NCI-H510A (cell line): ENCODE results near the gene RIPOR3.

Experiments
- DNase-seq: peaks from one replicate; lab custom pipeline; 2025; lab: John Stamatoyannopoulos, UW

Gene RIPOR3, protein sequence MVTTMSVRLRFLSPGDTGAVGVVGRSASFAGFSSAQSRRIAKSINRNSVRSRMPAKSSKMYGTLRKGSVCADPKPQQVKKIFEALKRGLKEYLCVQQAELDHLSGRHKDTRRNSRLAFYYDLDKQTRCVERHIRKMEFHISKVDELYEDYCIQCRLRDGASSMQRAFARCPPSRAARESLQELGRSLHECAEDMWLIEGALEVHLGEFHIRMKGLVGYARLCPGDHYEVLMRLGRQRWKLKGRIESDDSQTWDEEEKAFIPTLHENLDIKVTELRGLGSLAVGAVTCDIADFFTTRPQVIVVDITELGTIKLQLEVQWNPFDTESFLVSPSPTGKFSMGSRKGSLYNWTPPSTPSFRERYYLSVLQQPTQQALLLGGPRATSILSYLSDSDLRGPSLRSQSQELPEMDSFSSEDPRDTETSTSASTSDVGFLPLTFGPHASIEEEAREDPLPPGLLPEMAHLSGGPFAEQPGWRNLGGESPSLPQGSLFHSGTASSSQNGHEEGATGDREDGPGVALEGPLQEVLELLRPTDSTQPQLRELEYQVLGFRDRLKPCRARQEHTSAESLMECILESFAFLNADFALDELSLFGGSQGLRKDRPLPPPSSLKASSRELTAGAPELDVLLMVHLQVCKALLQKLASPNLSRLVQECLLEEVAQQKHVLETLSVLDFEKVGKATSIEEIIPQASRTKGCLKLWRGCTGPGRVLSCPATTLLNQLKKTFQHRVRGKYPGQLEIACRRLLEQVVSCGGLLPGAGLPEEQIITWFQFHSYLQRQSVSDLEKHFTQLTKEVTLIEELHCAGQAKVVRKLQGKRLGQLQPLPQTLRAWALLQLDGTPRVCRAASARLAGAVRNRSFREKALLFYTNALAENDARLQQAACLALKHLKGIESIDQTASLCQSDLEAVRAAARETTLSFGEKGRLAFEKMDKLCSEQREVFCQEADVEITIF

DNA sequence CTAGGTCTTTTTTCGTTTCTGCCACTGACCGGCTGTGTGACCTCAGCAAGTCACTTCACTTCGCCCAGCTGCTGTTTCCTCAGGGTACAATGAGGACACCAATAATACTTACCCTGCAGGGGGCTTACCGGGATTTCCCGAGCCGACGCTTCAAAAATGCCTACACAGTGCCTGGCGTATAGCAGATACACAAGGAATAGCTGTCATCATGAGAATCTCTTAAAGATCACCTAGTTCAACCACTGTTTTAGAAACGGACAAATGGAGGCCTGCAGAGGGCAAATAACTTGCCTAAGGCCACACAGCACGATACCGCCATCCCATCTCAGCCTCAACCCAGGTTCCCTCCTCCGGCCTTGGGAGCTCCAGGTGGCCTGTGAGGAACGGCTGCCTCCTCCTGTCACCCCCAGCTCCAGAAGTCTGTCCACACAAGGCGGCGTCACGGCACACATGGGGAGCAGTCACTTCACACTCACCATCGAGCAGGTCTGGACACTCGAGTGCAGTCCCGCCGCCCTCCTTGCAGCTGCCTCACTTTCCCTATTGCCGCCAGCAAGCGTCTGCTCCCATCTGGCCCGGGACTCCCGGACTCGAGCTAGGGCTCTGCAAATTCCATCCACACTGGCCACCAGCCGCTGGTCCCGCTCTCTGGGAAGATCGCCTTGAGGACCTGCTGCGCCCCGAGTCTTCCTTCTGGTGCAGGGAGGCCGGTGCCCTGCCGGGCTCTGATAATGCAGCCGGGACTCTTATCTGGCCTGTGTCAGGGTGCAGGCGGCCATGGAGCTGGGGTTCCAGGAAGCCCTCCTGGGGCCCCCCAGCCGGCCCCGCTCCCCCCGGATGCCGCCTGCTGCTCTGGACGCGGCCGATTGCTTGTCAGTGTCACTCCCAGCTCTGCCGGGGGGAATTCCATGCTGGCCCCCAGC is at the start of gene RIPOR3:
TSS of gene RIPOR3 (minus strand) at position 893 of the 923 bp plus-strand sequence. CDS start at position 479, 414 bp downstream.
- no peak for DNase-seq

DNA sequence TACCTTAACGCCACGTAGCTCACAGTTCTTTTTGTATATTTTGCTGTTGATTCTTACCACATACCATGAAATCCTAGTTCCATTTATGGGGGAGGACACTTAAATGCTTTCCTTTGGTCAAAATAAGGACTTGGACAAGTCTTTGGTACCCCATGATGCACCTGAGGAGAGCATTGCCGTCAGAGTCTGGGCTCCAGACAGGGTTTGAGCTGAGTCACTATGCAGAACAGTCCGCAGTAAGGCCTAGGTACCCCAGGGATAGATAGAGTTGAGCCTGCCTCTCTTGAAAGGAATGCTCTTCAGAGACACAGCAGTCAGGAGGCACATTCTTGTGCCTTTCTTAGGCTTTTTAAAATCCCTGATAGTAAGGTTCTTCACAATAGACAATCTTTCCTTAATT is 46.0 kb upstream of the RIPOR3 start:
- no peak for DNase-seq

DNA sequence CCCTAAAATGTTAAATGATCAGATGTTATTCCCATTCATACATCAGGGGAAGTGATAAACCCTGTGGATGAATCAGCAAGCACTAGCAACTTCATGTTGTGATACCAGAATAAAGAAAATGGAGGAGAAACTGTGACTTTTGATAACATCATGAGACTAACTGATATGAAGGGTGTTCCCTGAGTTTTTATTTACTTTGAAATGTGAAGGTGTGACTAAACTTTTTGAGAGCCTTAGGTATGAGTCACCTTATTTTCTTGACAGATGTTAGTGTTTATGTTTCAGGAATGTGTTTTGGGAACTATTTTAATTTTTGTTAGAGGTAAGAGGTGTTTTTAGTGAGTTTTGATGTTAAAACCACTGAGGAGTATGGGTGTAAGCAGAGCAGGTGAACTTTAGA is 44.5 kb upstream of the RIPOR3 start:
- no peak for DNase-seq

DNA sequence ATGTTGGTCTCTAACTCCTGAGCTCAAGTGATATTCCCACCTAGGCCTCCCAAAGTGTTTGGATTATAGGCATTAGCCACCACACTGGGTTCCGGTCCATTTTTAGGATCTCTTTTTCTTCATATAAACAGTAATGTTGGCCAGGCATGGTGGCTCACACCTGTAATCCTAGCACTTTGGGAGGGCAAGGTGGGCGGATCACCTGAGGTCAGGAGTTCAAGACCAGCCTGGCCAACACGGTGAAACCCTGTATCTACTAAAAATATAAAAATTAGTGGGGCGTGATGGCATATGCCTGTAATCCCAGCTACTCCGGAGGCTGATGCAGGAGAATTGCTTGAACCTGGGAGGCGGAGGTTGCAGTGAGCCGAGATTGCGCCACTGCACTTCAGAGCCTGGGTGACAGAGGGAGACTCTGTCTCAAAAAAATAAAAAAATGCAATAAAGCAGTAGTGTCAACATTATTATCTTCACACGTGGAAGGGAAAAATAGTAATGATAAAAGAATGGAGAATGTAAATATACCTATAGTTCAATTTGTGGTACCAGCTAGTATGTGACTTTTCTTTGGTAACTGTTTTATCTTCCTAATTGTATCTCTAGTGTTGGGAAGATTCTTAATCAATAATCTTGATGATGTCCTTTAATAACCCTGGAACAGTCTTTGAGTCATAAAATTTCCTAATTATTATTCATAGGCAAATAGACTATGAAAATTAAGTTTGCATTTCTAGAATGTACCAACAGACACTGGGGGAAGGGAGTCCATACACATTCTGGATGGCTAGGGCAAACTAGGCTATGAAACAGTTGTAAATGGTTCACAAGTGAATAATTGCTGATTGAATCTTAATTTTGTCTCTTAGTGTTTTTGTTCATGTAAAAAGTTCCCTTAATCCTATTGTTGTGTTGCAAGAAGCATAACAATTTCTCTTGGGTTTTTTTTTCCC is 43.7 kb upstream of the RIPOR3 start:
- no peak for DNase-seq

DNA sequence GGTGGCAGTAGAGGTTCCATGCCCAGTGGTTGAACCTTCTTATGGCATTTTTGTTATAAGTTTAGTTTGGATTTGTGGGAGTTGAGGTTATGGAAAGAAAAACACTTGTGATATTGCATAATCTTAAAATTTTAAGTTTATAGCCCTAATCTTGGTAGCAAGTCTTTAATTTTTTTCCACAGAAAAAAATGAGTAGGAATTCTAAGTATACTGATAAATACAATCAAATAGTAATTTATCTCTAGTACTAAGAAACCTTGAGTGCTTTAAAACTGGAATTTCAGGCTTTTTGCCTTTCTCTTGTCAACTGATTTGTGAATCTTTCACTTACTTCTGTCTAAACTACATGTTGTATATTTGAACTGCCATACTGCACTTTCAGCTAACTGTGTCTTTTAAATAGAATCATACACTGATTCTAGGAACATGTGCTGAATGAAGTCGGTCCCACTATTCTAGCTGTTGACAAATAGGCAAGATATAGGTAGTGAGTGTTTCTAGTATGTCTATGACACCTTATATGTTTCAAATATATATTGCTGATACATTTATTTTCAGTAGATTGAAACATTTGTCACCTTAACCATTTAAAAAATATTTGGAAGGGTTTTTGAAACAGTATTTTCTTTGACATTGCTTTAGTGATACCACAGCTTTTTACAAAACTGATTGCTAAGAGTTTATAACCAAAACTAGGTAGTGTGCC is 42.5 kb upstream of the RIPOR3 start:
- DNase-seq: no peak

DNA sequence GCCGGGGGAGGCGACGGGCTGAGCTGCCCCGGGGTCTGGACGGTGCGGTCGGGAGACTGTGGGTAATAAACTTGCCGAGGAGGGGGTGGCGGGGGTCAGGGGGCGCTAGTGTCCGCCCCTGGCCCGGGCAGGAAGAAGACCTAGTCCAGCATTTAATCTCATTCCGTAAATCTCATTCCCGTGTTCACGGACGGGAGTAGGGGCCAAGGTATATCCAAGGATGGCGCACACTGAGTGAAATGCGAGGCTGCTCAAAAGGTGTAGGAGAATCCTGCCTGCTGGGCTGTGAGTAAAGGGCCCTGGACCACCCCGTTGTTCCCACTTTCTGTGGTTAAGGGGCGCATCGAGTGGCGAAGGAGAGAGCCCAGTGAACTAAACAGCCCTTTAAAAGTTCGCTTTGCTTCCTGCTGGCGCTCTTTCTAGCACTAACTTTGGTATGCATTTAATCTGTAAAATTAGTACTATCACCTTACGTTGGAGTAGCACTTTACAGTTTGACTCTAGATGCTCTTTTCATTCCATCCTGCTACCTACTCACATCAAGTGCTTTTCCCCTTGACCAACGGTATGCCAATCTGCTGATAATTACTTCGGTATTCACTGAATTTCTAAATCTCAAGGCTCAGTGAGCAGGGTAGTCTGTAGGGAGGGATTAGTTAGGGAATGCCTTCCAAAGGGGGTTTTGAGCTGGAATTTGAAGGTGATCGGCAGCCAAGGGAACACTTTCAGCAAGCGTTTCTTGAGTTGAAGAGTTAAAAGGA is 40.8 kb upstream of the RIPOR3 start:
- DNase-seq: no peak

DNA sequence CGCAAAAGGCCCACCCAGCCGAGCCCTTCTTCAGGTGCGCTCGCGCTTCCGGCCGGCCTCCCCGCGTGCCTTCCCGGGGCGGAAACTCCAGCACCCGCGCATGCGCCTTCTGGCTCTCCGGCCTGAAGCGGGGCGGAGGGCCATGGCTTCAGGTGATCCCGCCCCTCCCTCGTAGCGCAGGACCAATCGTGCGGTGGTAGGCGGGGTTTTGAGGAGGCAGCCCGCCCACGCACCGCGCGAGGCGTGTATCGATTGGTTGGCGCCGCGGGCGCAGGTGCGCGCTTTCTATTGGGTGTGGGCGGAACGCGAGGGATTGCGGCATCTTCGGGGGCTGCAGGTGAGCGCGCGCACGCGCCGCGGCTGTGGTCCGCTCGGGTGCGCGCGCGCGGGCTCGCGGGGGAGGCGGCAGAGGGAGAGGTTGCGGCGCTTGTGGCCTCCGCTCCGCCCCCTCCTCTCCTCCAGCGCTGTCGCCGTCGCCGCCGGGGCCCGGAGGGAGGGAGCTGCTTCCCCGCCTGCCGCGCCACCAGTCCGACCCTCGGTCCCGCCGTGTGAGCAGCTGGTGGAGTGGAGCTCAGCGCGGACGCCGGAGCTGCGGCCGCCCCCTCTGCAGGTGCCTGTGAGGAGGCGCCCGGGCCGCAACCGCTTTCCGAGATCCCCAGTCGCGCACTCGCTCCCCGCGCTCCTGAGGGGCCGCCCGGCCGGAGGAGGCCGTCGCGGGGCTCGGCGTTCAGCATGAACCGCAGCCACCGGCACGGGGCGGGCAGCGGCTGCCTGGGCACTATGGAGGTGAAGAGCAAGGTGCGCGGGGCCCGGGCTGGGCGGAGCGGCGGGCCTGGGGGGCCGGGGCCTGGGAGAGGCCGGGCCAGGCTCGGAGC is 40.0 kb upstream of the RIPOR3 start, which contains the start of gene PARD6B:
TSS of gene PARD6B (plus strand) at position 526 of the 875 bp plus-strand sequence. CDS start at position 733, 207 bp downstream.
- peak; percentile 99 for DNase-seq

DNA sequence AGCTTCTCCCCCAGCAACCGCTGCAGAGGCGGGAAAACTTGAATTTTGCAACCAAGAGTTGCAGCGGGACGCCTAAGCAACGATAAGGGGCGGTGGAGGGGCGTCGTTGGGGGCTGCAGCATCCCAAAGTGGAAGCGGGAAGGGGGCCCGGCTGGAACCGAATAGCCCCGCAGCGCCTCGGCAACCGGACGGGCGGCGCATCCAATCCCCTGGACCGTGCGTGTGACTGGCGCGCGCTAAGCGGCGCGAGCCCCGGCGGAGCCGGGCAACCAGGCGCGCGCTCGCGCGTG is 39.4 kb upstream of the RIPOR3 start:
- no peak for DNase-seq

DNA sequence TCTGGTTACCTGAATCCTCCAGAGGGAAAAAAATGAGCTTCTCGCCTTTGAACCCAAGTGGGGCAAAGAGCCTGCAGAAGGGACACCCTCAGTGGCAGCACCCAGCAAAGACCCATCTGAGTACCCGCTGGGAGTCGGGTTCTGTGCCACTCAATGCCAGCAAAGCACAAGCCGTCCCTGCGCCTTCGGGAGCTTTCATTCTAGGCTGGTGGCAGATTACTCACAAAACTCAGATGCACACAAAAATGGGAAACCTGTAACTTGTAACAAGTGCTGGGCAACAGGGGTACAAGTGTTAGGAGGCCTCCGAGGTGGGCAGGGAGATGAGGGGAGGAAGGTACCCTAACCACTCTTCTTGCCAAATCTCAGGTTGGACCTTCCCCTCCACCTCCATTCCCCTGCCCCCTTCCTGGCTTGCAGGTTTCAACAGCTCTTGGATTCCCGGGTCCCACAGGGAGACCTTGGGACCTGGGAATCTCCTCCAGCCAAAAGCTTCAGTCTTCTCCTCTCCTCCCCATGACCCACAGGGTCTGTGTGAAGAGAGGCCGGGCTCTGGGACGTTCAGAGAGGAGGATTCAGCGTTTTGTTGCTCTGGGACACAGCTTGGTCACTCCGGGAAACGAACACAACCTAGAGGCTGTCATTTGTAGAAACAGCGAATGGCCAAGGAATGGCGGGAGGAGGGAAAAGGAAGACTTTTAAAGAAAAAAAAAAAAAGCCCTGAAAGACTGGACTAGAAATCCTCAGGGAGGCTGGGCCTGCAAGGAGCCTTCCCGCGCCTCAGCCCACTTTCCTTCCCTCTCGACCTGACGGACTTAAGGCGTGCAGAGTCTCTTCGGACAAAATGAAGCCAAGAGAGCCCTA is 38.8 kb upstream of the RIPOR3 start:
- no peak for DNase-seq

DNA sequence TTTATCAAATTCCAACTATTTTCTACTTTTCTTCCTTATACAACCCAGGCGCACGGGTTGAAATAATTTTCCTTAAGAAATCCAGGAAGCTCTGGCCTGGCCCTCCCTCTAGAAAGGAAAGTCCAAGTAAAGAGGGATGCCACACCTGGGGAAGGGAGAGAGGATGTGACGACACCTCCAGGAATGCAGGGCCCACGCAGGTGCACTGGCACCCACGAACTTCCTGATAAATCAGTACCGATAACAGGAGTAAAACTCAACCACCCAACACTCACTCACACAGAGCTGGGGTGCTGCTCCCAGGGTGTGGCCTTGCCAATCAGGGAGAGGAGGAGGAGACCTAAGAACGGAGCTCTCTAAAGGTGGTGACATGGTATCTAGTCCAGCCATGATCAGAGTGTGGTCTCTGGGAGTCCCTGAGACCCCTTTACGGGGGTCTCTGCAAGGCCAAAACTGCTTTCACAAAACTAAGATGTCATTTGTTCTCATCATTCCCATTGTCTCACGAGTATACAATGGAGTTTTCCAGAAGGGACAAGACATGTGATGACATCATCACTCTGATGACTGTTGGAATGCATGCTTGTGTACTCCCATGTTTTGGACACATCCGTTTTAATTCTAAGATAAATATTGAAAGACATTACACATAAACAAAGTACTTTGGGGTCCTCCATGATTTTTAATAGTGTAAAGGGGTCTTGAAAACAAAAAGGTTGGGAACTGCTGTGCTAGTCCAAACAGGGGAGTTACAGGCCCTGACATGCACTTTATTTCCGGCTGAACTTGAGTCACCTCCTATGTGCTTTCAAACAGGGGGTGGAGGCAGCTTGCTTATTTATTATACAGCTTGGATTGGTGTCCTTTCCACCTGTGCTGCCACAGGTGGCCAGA is 37.9 kb upstream of the RIPOR3 start:
- peak; percentile 34 for DNase-seq

DNA sequence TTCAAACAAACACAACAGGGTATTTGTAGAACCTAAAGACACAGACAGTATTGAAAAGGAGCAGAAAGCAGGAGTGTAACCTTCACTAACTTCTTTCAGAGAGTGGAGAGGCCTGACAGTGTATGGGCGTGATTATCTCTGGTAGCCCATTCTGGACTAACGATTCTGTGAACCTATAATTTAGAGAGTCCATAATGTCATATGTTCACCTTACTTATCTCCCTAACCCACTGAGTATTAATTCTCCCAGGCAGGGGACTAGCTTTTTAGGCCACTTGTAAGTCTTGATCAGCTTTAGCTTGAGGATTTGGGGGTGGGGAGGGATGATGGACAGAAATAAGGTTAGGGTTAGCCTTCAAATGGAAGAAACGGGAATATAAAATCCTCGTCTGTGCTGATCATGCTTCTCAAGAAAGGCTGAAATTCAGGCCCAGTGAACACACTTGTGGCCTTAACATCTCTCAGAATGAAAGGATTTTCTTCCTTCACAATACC is 37.2 kb upstream of the RIPOR3 start:
- no peak for DNase-seq

DNA sequence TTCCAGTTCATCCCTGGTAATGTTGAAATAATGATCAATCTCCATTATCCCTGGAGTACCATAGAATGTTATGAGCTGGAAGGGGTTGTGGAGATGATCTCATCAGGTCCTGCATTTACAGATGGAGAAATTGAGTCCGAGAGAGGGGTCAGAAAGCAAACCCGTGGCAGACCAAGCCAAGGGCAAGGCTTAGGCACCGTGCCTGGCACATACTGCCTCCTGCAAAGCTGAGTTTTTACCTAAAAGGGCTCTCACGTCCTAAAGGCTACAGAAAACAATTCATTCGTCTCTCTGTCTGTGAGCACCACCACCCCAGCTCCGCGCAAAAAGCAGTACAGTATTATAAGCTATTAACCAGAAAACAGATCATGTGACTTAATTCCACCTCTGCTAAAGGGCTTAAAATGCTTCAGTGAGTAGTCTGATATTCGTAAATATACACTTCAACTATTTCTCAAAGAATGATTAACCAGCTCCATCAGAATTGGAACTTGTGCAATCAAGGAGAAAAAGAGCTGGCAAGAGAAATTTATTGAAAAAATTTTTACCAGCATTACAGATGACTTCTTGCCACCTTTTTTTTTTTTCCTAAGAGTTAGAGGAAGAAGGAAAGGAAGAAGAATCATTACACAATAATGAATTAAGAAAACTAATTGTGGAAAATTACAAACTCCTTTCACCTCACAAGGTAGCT is 36.6 kb upstream of the RIPOR3 start:
- DNase-seq: no peak

DNA sequence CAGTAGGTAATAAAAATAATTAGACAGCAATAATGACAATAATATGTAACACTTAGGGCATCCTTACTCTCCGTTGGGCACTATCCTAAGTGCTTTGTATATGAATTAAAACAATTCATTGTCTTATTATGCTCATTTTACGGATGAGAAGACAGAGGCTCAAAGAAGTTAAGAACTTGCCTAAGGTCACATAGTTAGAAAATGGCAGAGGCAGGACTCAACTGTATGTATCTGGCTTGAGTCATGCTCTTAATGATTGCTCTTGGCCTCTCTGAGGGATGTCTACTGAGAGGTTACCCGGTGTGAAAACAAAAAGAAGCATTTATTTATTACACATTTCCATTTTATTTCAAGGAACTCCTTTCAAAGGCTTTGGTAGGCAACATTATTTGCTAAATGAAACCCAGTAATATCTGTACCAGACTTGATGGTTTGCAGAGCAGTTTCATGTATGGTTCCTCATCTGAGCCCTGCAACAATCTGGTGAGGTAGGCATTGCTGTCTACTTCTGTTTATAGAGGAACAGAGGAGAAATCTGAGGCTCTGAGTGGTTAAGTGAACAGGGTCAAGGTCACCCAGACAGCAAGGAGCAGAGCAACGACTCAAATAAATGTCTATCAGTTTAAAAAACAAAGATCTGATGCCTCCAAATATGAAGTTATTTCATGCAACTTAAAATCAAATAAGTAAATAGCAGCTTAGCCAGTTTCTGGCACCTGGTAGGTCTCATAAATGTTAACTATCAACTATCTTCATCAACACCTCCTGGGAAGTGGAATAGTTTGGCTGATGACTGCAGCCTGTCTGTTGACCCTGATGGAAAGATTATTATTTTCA is 35.8 kb upstream of the RIPOR3 start:
- DNase-seq: no peak

DNA sequence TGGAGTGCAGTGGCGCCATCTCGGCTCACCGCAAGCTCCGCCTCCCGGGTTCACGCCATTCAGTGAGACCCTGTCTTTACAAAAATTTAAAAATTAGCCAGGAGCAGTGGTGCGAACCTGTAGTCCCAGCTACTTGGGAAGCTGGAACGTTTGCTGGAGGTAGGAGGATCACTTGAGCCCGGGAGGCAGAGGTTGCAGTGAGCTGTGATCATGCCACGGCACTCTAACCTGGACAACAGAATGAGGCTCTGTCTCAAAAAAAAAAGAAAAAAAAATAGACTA is 34.3 kb upstream of the RIPOR3 start:
- no peak for DNase-seq
